ENCODE measurements around the gene RAB28. TPM values are rescaled to one million over a fixed set of nuclear protein-coding genes. Genes with fewer than 3 reads are reported as not detected.

The RAB28 gene
- total and polyA plus RNA-seq, 2 of the 8 experiments (the other 6 are each of a cell fraction or from before 2014, with no cell fraction given), result 16.0 to 18.7 TPM

DNA sequence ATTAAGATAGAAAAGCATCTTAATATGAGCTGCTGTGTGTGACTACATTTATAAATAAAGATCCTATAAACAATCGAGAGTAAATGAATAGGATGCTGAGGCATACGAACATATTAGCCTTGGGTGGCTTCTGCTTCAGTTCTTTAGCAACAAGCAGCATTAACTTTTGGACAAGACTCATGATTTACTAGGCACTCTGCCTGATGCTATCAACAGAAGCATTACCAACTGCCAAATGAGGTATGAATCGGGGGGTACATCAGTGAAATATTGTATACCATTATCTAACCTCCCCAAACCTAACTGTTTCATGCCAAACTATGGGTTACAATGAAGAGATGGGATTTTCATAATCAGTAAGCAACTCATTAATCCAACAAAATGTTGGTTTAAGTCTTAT, 113.1 kb downstream of the RAB28 start:
- H3K23me2 ChIP-seq (ENCODE audit: low read depth, low read length), result no peaks in the 10 kb centered on the region; the same call in 1 of the 2 replicates
- peaks cover 0 to 1% (median 0%) of the 10 kb centered on the region in 4 experiments; a peak in 1 of 7 replicates for H3K27me3 ChIP-seq (replicated peaks in 1 of 4; ENCODE audit: control insufficient read depth in 3 of 4, extremely low read depth in 1 of 4, insufficient read depth in 3 of 4, low read length in 3 of 4)
- no peak overlapping the region for H4K91ac ChIP-seq (replicated peaks; ENCODE audit: insufficient read length, low read length)
- no peaks in the 10 kb centered on the region for H3K36me3 ChIP-seq (ENCODE audit: control insufficient read depth in 2 of 4, insufficient read depth in 4 of 4, low read length in 3 of 4)
- no peak overlapping the region for H2BK12ac ChIP-seq (ENCODE audit: low read depth, low read length)
- H2BK5ac ChIP-seq (ENCODE audit: low read depth, low read length), result no peak overlapping the region
- DNase-seq (ENCODE audit: low read depth in 1 of 2, low spot score in 2 of 2) (no peak), FAIRE-seq (no peak)
- H4K20me1 ChIP-seq (replicated peaks in 1 of 2; ENCODE audit: control insufficient read depth in 1 of 2, insufficient read depth in 2 of 2, low read length in 2 of 2), result no peaks in the 10 kb centered on the region
- no peaks in the 10 kb centered on the region for H3K79me1 ChIP-seq (ENCODE audit: low read depth, low read length)
- no peak overlapping the region for H3K56ac ChIP-seq (replicated peaks; ENCODE audit: insufficient read length, low read depth, low read length)
- H3K4me3 ChIP-seq (ENCODE audit: extremely low read depth in 1 of 4, insufficient read depth in 2 of 4, low read depth in 3 of 4, low read length in 4 of 4), result no peak overlapping the region
- H3K4me2 ChIP-seq (ENCODE audit: insufficient read depth in 1 of 2, low read depth in 2 of 2, low read length in 2 of 2), result no peak overlapping the region
- TF ChIP-seq SP4 (IDR thresholded peaks at IDR 0.05; ENCODE audit: low read length) (no peak), E2F6 (IDR thresholded peaks at IDR 0.05) (no peak), BRCA1 (IDR thresholded peaks at IDR 0.05; ENCODE audit: low read depth, low read length) (no peak)
- H2AFZ ChIP-seq (ENCODE audit: low read length), result no peak overlapping the region
- no peak overlapping the region for H2BK120ac ChIP-seq (replicated peaks; ENCODE audit: low read depth, low read length)
- H2BK20ac ChIP-seq (ENCODE audit: low read length), result no peak overlapping the region
- H2BK15ac ChIP-seq (ENCODE audit: low read length), result no peak overlapping the region
- no peak overlapping the region for H2AK5ac ChIP-seq (ENCODE audit: low read depth, low read length)
- no peak overlapping the region for H3K27ac ChIP-seq (ENCODE audit: low read depth, low read length)
- no peak overlapping the region for H3K4ac ChIP-seq (replicated peaks; ENCODE audit: insufficient read length, low read depth, low read length)
- H3K9ac ChIP-seq (replicated peaks in 1 of 4; ENCODE audit: extremely low read depth in 1 of 4, low read depth in 3 of 4, low read length in 3 of 4), result no peak overlapping the region
- WGBS, 2 experiments (ENCODE audit: extremely low coverage in 1 of 2, insufficient coverage in 1 of 2, insufficient read length in 1 of 2, insufficient replicate concordance in 2 of 2, low coverage in 1 of 2, low lambda C conversion rate in 2 of 2, missing lambda C conversion rate in 1 of 2), result 86% methylated on average over 3 of the region's 3 CpGs; no CpG with 5 or more reads in 1 of the 2 experiments
- no peaks in the 10 kb centered on the region for H3K4me1 ChIP-seq (replicated peaks in 1 of 4; ENCODE audit: control insufficient read depth in 3 of 4, insufficient read depth in 4 of 4, low read length in 3 of 4)
- ChIA-PET CTCF (ENCODE audit: partially characterized antibody) (no interaction called here), POLR2A (ENCODE audit: partially characterized antibody) (no interaction called here)
- no peak overlapping the region for H3K14ac ChIP-seq (ENCODE audit: insufficient read length)
- H3K9me3 ChIP-seq (ENCODE audit: insufficient read depth in 2 of 2, low read depth in 1 of 2, low read length in 1 of 2), result no peaks in the 10 kb centered on the region
- H3K79me2 ChIP-seq (ENCODE audit: control insufficient read depth in 1 of 2, insufficient read depth in 2 of 2, low read length in 2 of 2), result no peaks in the 10 kb centered on the region
- no peak overlapping the region for H3K23ac ChIP-seq (ENCODE audit: insufficient read length)
- H4K5ac ChIP-seq (ENCODE audit: insufficient read length, low read depth, low read length), result no peak overlapping the region
- no peak overlapping the region for H4K8ac ChIP-seq (ENCODE audit: extremely low read depth, insufficient read depth, low read length)
- H3K18ac ChIP-seq (ENCODE audit: extremely low read depth, low read length), result no peak overlapping the region

Measured in H1 (cell line).